C4-2B (cell line): ENCODE measurements around the gene FAM83F.

ENCODE experiments used
- ZFX ChIP-seq: fragments of 450-650 bp; IDR thresholded peaks from 2 replicates; pipeline ENCODE4 v1.6.1; 2017
- TF ChIP-seq, protein P1 (sequence below): fragments of 450-650 bp; conservative IDR thresholded peaks from 2 replicates; pipeline ENCODE4 v1.5.1; 2017; ENCODE audit warnings: mild to moderate bottlenecking

DNA sequence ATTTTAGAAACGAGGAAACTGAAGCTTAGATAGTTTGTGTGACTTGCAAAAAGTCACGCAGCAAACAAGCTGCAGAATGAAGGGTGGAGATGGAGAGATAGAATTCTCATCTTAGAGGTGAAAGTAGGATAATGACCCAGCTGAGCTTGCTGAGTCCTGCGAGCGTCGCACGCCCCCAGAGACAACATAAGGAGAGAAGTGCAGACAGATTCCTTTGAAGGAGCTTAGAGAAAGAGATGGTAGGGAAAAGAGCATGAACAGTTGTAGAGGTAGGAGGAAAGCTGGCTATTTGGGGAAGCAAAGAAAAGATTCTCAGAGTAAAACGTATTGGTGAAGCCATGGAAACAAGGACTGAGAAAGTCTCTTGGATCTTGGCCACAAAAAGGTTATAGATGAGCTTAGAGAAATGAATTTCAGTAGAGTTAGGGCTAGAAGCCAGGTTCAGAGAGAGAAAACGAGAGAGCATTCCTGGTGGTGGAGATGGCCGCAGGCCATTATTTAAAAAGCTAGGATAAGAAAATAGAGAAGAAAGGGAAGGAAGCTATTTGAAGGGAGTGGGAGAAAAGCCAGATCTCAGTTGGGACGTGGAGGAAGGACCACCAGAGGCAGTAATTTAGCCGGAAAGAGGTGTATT, 44.8 kb downstream of the FAM83F start:
- TF ChIP-seq, protein P1, sequence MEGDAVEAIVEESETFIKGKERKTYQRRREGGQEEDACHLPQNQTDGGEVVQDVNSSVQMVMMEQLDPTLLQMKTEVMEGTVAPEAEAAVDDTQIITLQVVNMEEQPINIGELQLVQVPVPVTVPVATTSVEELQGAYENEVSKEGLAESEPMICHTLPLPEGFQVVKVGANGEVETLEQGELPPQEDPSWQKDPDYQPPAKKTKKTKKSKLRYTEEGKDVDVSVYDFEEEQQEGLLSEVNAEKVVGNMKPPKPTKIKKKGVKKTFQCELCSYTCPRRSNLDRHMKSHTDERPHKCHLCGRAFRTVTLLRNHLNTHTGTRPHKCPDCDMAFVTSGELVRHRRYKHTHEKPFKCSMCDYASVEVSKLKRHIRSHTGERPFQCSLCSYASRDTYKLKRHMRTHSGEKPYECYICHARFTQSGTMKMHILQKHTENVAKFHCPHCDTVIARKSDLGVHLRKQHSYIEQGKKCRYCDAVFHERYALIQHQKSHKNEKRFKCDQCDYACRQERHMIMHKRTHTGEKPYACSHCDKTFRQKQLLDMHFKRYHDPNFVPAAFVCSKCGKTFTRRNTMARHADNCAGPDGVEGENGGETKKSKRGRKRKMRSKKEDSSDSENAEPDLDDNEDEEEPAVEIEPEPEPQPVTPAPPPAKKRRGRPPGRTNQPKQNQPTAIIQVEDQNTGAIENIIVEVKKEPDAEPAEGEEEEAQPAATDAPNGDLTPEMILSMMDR: no peak
- no peak for TF ChIP-seq ZFX
